A673 (cell line): ENCODE results near the gene OR52N2. TPM values are rescaled to one million over a fixed set of nuclear protein-coding genes. Genes with fewer than 3 reads are reported as not detected.

ENCODE experiments used
- BruUV-seq: library from RNA; stranded (reverse); fragments of 400-500 nt; replicated peaks from 2 replicates; lab custom pipeline; 2021; lab: Mats Ljungman, UMichigan
- CTCF ChIA-PET: fragments of 300-600 bp; sonication (Branson Sonifier 250); formaldehyde crosslinking; loops from one replicate; lab custom pipeline; 2022; ENCODE audit warnings: antibody characterized with exemption; lab: Charles Lee
- POLR2A ChIA-PET: fragments of 300-600 bp; sonication (Branson Sonifier 250); formaldehyde crosslinking; loops from one replicate; lab custom pipeline; 2022; ENCODE audit warnings: antibody characterized with exemption; ENCODE audit not compliant: low non-redundant PET; lab: Charles Lee
- DNase-seq: peaks from one replicate; pipeline ENCODE4 v3.0.0-alpha.2; 2015; ENCODE audit warnings: low spot score
- H3K27ac ChIP-seq: fragments of 200-600 bp; sonication (generic); 2 replicates; pipeline ENCODE4 v1.5.1; 2016; ENCODE audit warnings: mixed run types, low read depth, mild to moderate bottlenecking, mixed read lengths, antibody characterized with exemption, low read length; ENCODE audit not compliant: poor library complexity, severe bottlenecking
- H3K27me3 ChIP-seq: fragments of 200-600 bp; sonication (generic); replicated peaks from 2 replicates; pipeline ENCODE4 v1.6.1; 2017; ENCODE audit warnings: mixed run types, low read depth, mild to moderate bottlenecking, mixed read lengths, antibody characterized with exemption, low read length; ENCODE audit not compliant: insufficient read depth, poor library complexity
- H3K36me3 ChIP-seq: fragments of 200-600 bp; sonication (generic); 2 replicates; pipeline ENCODE4 v1.6.1; 2016; ENCODE audit warnings: mixed run types, mild to moderate bottlenecking, mixed read lengths, antibody characterized with exemption, low read length; ENCODE audit not compliant: insufficient read depth, poor library complexity, severe bottlenecking
- H3K4me1 ChIP-seq: fragments of 200-600 bp; sonication (generic); 2 replicates; pipeline ENCODE4 v1.6.1; 2017; ENCODE audit warnings: mixed run types, mild to moderate bottlenecking, mixed read lengths, antibody characterized with exemption, low read length; ENCODE audit not compliant: insufficient read depth, poor library complexity, severe bottlenecking
- H3K4me3 ChIP-seq: fragments of 200-600 bp; sonication (generic); 2 replicates; pipeline ENCODE4 v1.5.1; 2016; ENCODE audit warnings: low read depth, mixed run types, mild to moderate bottlenecking, mixed read lengths, low read length; ENCODE audit not compliant: poor library complexity, severe bottlenecking
- H3K9me3 ChIP-seq: fragments of 200-600 bp; sonication (generic); 2 replicates; pipeline ENCODE4 v1.6.1; 2016; ENCODE audit warnings: mixed run types, low read depth, mild to moderate bottlenecking, mixed read lengths, antibody characterized with exemption, low read length; ENCODE audit not compliant: poor library complexity, severe bottlenecking
- EZH2 ChIP-seq: fragments of 200-600 bp; sonication (generic); IDR thresholded peaks from 2 replicates; pipeline ENCODE4 v1.6.1; 2017; ENCODE audit warnings: borderline replicate concordance, low read depth, mild to moderate bottlenecking, mixed read lengths, antibody characterized with exemption, low read length; ENCODE audit not compliant: poor library complexity, severe bottlenecking
- intact Hi-C: fragments of 100-400 bp; cut with micrococcal nuclease; formaldehyde crosslinking; loops from one replicate; pipeline ENCODE4 v1.10.0; 2022; ENCODE audit not compliant: unreplicated experiment
- total RNA-seq: library from RNA; stranded (reverse); gene quantifications from 2 replicates; pipeline ENCODE4 v1.2.3, GENCODE V29; 2021
- TF ChIP-seq, protein P1 (sequence below): fragments of 300-800, 200-600 bp; sonication (generic); conservative IDR thresholded peaks from 2 replicates; pipeline ENCODE4 v1.5.1; 2017; ENCODE audit warnings: low read depth, mild to moderate bottlenecking, antibody characterized with exemption, low read length, moderate library complexity, mixed read lengths

OR52N2 gene
- total RNA-seq, 1 experiment from 2014 or later, result not detected

DNA sequence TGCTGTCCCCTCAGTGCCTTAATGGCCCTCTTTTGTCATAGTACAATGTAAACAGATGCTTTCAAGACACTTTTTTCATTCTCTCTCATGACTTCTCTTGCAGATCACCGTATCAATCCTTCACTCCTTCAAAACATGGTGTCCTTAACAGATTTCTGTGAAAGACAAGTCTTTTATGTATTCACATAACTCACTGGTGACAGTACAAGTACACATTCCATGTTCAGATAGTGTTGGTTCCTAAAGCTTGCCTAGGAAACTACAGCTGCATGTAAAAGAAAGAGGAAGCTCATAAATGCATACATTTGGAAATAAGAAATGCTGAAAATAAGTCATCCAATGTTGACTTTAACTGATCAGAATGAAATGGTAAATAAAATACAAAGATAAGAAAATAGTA is 38.0 kb downstream of the OR52N2 start:
- no peaks in the 10 kb centered on the region for H3K4me1 ChIP-seq
- no peak for DNase-seq
- no peak for TF ChIP-seq EZH2
- TF ChIP-seq, protein P1, sequence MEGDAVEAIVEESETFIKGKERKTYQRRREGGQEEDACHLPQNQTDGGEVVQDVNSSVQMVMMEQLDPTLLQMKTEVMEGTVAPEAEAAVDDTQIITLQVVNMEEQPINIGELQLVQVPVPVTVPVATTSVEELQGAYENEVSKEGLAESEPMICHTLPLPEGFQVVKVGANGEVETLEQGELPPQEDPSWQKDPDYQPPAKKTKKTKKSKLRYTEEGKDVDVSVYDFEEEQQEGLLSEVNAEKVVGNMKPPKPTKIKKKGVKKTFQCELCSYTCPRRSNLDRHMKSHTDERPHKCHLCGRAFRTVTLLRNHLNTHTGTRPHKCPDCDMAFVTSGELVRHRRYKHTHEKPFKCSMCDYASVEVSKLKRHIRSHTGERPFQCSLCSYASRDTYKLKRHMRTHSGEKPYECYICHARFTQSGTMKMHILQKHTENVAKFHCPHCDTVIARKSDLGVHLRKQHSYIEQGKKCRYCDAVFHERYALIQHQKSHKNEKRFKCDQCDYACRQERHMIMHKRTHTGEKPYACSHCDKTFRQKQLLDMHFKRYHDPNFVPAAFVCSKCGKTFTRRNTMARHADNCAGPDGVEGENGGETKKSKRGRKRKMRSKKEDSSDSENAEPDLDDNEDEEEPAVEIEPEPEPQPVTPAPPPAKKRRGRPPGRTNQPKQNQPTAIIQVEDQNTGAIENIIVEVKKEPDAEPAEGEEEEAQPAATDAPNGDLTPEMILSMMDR, result no peak
- POLR2A ChIA-PET, result no interaction called here
- no peaks in the 10 kb centered on the region for H3K9me3 ChIP-seq
- no peak overlapping the region for H3K27ac ChIP-seq
- H3K27me3 ChIP-seq, result no peaks in the 10 kb centered on the region
- intact Hi-C loops, result no loop called here
- H3K4me3 ChIP-seq, result no peak overlapping the region
- CTCF ChIA-PET, result no interaction called here
- H3K36me3 ChIP-seq, result no peaks in the 10 kb centered on the region
- BruUV-seq, result no TSS peak

DNA sequence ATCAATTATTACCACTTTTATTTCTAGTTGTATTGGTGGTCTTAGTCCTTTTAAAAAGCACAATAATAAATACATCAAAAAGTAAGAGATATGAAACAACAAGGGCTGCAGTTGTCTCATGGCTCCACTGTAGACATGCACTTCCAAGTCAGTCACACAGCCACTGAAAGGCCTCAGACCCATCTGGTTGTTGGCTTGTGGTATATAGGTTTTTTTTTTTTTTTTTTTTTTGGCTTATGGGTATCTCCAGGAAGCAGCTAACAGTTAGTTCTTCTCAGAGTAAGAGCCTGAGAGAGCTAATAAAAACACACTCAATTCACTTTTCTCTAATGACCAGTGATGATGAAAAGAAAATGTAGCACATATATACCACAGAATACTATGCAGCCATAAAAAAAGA is 39.0 kb downstream of the OR52N2 start:
- BruUV-seq, result no TSS peak
- Histone ChIP-seq H3K27me3 (no peaks in the 10 kb centered on the region), H3K9me3 (no peaks in the 10 kb centered on the region), H3K4me3 (no peak overlapping the region), H3K27ac (no peak overlapping the region), H3K36me3 (no peaks in the 10 kb centered on the region), H3K4me1 (no peaks in the 10 kb centered on the region)
- intact Hi-C loops, result no loop called here
- ChIA-PET CTCF (no interaction called here), POLR2A (no interaction called here)
- no peak for DNase-seq
- TF ChIP-seq, protein P1, result no peak
- TF ChIP-seq EZH2, result no peak

DNA sequence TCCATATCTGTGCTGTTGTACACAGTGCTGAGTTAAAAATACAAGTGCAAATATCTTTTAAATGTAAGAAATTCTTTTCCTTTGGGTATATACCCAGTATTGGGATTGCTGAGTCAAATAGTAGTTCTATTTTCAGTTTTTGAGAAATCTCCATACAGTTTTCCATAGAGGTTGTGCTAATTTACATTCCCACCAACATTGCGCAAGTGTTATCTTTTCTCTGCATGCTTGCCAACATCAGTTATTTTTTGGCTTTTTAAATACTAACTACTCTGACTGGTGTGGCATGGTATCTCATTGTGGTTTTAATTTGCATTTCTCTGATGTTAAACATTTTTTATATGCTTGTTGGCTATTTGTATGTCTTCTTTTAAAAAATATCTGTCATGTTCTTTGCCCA is 42.3 kb downstream of the OR52N2 start:
- DNase-seq, result no peak
- POLR2A ChIA-PET, result no interaction called here

More for the DNA sequence above, 42.3 kb downstream of the OR52N2 start:
- intact Hi-C loops, result no loop called here
- TF ChIP-seq, protein P1, result no peak
- TF ChIP-seq EZH2, result no peak
- Histone ChIP-seq H3K9me3 (no peaks in the 10 kb centered on the region), H3K27ac (no peak overlapping the region), H3K36me3 (no peaks in the 10 kb centered on the region), H3K4me1 (no peaks in the 10 kb centered on the region), H3K4me3 (no peak overlapping the region), H3K27me3 (no peaks in the 10 kb centered on the region)
- no TSS peak for BruUV-seq
- CTCF ChIA-PET, result no interaction called here
